GM12878 (cell line): ENCODE data around the gene CNTNAP2. TPM values are rescaled to one million over a fixed set of nuclear protein-coding genes. Genes with fewer than 3 reads are reported as not detected.

ENCODE experiments used
- ATF7 ChIP-seq: fragments of 450-650 bp; IDR thresholded peaks from 2 replicates; pipeline ENCODE4 v1.6.1; 2016; ENCODE audit warnings: low read depth, mild to moderate bottlenecking
- ETV6 ChIP-seq, 2 experiments: fragments of 450-650 bp in 1 of 2; IDR thresholded peaks in 1 of 2; conservative IDR thresholded peaks in 1 of 2; 2 replicates each; pipeline ENCODE4 v1.6.1; 2014; ENCODE audit warnings: antibody characterized with exemption in 1 of 2, borderline replicate concordance in 1 of 2, low read depth in 1 of 2, mild to moderate bottlenecking in 1 of 2, moderate library complexity in 1 of 2
- FOXM1 ChIP-seq: IDR thresholded peaks from 2 replicates; pipeline ENCODE4 v1.6.1; 2012; ENCODE audit warnings: low read depth, mild to moderate bottlenecking, inconsistent platforms, low read length, moderate library complexity
- HDAC6 ChIP-seq: fragments of 200-600 bp; sonication (generic); IDR thresholded peaks from one replicate; pipeline ENCODE4 v1.8.0; 2017; ENCODE audit warnings: antibody characterized with exemption; ENCODE audit not compliant: unreplicated experiment
- POLR2A ChIP-seq: IDR thresholded peaks from 2 replicates; pipeline ENCODE4 v1.6.1; 2011; ENCODE audit warnings: low read depth, mild to moderate bottlenecking, low read length
- SKIL ChIP-seq: fragments of 450-650 bp; IDR thresholded peaks from 2 replicates; pipeline ENCODE4 v1.6.1; 2017; ENCODE audit warnings: mild to moderate bottlenecking, low read depth, inconsistent platforms; ENCODE audit not compliant: poor library complexity, severe bottlenecking
- STAT3 ChIP-seq: IDR thresholded peaks from 2 replicates; pipeline ENCODE4 v1.6.1; 2011; ENCODE audit warnings: low read depth, low read length, improper control_type of control experiment
- ZNF622 ChIP-seq: fragments of 450-650 bp; IDR thresholded peaks from 2 replicates; pipeline ENCODE4 v1.6.1; 2017; ENCODE audit warnings: mild to moderate bottlenecking, inconsistent platforms
- ZNF687 ChIP-seq: fragments of 450-650 bp; IDR thresholded peaks from 2 replicates; pipeline ENCODE4 v1.6.1; 2017; ENCODE audit warnings: mild to moderate bottlenecking, moderate library complexity
- polyA plus RNA-seq, 11 experiments: library from polyadenylated mRNA; depleted of rRNA in 4 of 11; unstranded in 6 of 11; stranded (reverse) in 5 of 11; fragments of >200 nt; fragmentation: Nextera tagmentation in 4 of 11; fragmentation: Illumina TruSeq in 1 of 11; extraction: Ambion mirVana in 4 of 11; extraction: Trizol in 1 of 11; gene quantifications; 1 replicate in 1 of 11; 2 replicates in 10 of 11; pipeline versions ENCODE4 v1.2.1 to v1.2.3, GENCODE V29; 2011 to 2016; ENCODE audit warnings: inconsistent platforms in 2 of 11, missing spikeins in 2 of 11, low read depth in 1 of 11
- total RNA-seq, 4 experiments: library from RNA; depleted of rRNA in 3 of 4; stranded (reverse); fragments of >200 nt in 3 of 4; fragmentation: Illumina TruSeq in 1 of 4; extraction: Trizol in 1 of 4; gene quantifications; 2 replicates each; pipeline versions ENCODE4 v1.2.1 to v1.2.3, GENCODE V29; 2013 to 2021

CNTNAP2 gene
- total and polyA plus RNA-seq, 10 of the 15 experiments (the other 5 are each of a cell fraction or from before 2014, with no cell fraction given) = 0.03 to 0.08 (median 0.03) TPM; not detected in 7

- TF ChIP-seq ATF7 = no peak
- TF ChIP-seq ZNF622 = no peak
- no peak for TF ChIP-seq POLR2A
- TF ChIP-seq HDAC6 = no peak
- no peak for TF ChIP-seq STAT3
- TF ChIP-seq SKIL = no peak
- TF ChIP-seq ETV6 (conservative IDR thresholded peaks at IDR 0.05 in 1 of 2, IDR thresholded peaks at IDR 0.05 in 1 of 2; ENCODE audit: borderline replicate concordance in 1 of 2, low read depth in 1 of 2) = no peak
- TF ChIP-seq FOXM1 = no peak
- no peak for TF ChIP-seq ZNF687
Observed at GRCh38 chr7:146544748-146545147, 428.1 kb downstream of the CNTNAP2 start (continued).
